Common myeloid progenitor, CD34-positive (primary cell): ENCODE results near the gene RUNX2.
A peak's percentile ranks its signal among the peaks of the same experiment; 100 is the strongest.

ENCODE experiments used
- CTCF ChIA-PET: fragments of 350-600 bp; sonication (Branson Sonifier 250); formaldehyde crosslinking; loops from one replicate; lab custom pipeline; 2021; ENCODE audit warnings: antibody characterized with exemption; lab: Charles Lee
- POLR2A ChIA-PET: fragments of 350-600 bp; sonication (Branson Sonifier 250); formaldehyde crosslinking; loops from one replicate; lab custom pipeline; 2021; ENCODE audit warnings: antibody characterized with exemption; lab: Charles Lee
- DNase-seq, 3 donors: peaks; one replicate each; pipeline versions ENCODE4 v3.0.0 to v3.0.0-alpha.2; 2013
- H3K27ac ChIP-seq, 2 experiments: 1 replicate in 1 of 2; 2 replicates in 1 of 2; pipeline ENCODE4 v1.7.0; 2013; ENCODE audit warnings: inconsistent platforms in 2 of 2, low read length in 2 of 2, mild to moderate bottlenecking in 2 of 2, low read depth in 1 of 2, moderate library complexity in 1 of 2; ENCODE audit not compliant: severe bottlenecking in 2 of 2, insufficient read depth in 1 of 2, poor library complexity in 1 of 2
- H3K27me3 ChIP-seq, 5 experiments: replicated peaks in 2 of 5; 1 replicate in 3 of 5; 2 replicates in 2 of 5; pipeline versions ENCODE4 v1.6.1 to v1.7.0; 2013; ENCODE audit warnings: low read length in 4 of 5, mild to moderate bottlenecking in 2 of 5, moderate library complexity in 2 of 5, inconsistent platforms in 1 of 5; ENCODE audit not compliant: insufficient read depth in 5 of 5, control insufficient read depth in 4 of 5
- H3K36me3 ChIP-seq, 4 experiments: 1 replicate in 2 of 4; 2 replicates in 2 of 4; pipeline versions ENCODE4 v1.6.1 to v1.7.0; 2013; ENCODE audit warnings: low read length in 3 of 4, control low read depth in 1 of 4, mild to moderate bottlenecking in 1 of 4; ENCODE audit not compliant: control insufficient read depth in 4 of 4, insufficient read depth in 4 of 4
- H3K4me1 ChIP-seq, 4 experiments: 1 replicate in 3 of 4; 2 replicates in 1 of 4; pipeline versions ENCODE4 v1.6.1 to v1.7.1; 2013; ENCODE audit warnings: low read length in 3 of 4, mild to moderate bottlenecking in 3 of 4, control low read depth in 1 of 4, inconsistent platforms in 1 of 4, moderate library complexity in 1 of 4; ENCODE audit not compliant: control insufficient read depth in 4 of 4, insufficient read depth in 4 of 4; ENCODE audit errors: control extremely low read depth in 1 of 4
- H3K4me3 ChIP-seq, 7 experiments: 1 replicate in 4 of 7; 2 replicates in 3 of 7; pipeline versions ENCODE4 v1.5.1 to v1.7.0; 2013; ENCODE audit warnings: mild to moderate bottlenecking in 7 of 7, low read length in 6 of 7, moderate library complexity in 6 of 7, inconsistent platforms in 2 of 7, low read depth in 2 of 7, control low read depth in 1 of 7; ENCODE audit not compliant: insufficient read depth in 4 of 7, control insufficient read depth in 1 of 7; ENCODE audit errors: extremely low read depth in 1 of 7
- H3K9me3 ChIP-seq, 5 experiments: 1 replicate in 4 of 5; 2 replicates in 1 of 5; pipeline versions ENCODE4 v1.6.1 to v1.7.1; 2013; ENCODE audit warnings: low read length in 4 of 5, mild to moderate bottlenecking in 2 of 5, inconsistent platforms in 1 of 5, low read depth in 1 of 5, moderate library complexity in 1 of 5; ENCODE audit not compliant: control insufficient read depth in 4 of 5, insufficient read depth in 2 of 5; ENCODE audit errors: control extremely low read depth in 1 of 5
- WGBS: methylation state at CpG from one replicate; pipeline ENCODE4 v1.1.5; 2013; ENCODE audit not compliant: insufficient coverage; 5-methylcytosine and 5-hydroxymethylcytosine counted together

RUNX2 gene

DNA sequence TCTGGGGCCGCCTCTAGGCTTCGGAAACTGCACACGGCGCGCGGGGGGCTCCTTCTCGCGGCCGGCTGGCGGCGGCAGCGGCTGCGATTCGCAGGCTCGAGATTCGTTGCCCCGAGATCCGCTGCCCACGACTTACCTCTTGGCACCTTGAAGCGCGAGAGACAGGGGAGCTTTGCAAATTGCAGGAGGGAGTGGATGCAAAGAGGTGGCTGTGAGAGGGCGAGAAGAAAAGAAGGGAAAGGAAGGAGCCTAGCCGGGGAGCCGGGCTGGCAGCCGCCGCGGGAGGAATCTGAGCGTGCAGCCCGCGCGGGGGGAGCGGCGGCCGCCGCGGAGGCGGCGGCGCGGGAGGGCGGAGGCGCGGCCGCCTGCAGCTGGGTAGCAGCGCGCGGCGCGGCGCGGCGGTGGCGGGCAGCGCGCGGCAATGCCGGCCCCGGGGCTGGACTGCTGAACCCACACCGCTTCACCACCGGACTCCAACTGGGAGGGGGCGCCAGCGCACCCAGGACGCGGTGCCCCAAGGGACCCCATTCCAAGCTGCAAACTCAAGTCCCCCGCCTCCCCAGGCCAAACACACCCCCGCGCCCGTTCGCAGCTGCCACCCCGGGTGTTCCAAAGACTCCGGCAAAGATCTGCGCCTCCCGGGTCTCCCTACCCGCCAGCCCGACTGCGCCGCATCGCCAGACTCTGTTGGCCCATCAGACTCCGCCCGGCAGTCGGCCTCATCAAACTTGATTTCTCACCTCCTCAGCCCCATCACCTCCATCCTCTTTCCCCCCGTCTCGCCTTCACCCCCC lies 93.8 kb downstream of the RUNX2 start:
- H3K4me3 ChIP-seq: peak overlapping the region; percentile 75 to 99 (median 92)
- no peaks in the 10 kb centered on the region for H3K9me3 ChIP-seq
- ChIA-PET CTCF (interaction anchor here (0.5 to 2.1 kb wide), 6 partner anchors 17 to 912 kb away, joined by 3 to 9 read pairs (median 3); no protein-coding TSS in a partner anchor), POLR2A (interaction anchor here (1.1 to 1.7 kb wide), 4 partner anchors 24 to 75 kb away, joined by 3 to 5 read pairs (median 4); partner anchors contain the start of gene SUPT3H)
- no peaks in the 10 kb centered on the region for H3K36me3 ChIP-seq
- WGBS: under 1% methylated on average over 75 of the region's 83 CpGs
- H3K27ac ChIP-seq: peak overlapping the region; percentile 50 to 64
- no peaks in the 10 kb centered on the region for H3K27me3 ChIP-seq
- peaks cover 19 to 64% (median 48%) of the 10 kb centered on the region in 4 experiments for H3K4me1 ChIP-seq
- peak; percentile 64 to 82 (median 72) for DNase-seq

- H3K9me3 ChIP-seq: no peaks in the 10 kb centered on the region
- H3K4me3 ChIP-seq: peak overlapping the region; percentile 75 to 99 (median 93)
- peak overlapping the region; percentile 83 to 91 for H3K27ac ChIP-seq
- H3K36me3 ChIP-seq: no peaks in the 10 kb centered on the region
- ChIA-PET CTCF (interaction anchor here (0.9 to 1.1 kb wide), 2 partner anchors 20 to 76 kb away, joined by 3 to 4 read pairs; no protein-coding TSS in a partner anchor), POLR2A (interaction anchor here (1.1 to 1.7 kb wide), 3 partner anchors 23 to 74 kb away, joined by 3 to 5 read pairs (median 4); no protein-coding TSS in a partner anchor)
- WGBS: 0% methylated on average over 46 of the region's 55 CpGs
- H3K4me1 ChIP-seq: peaks cover 20 to 70% (median 47%) of the 10 kb centered on the region in 4 experiments
- no peaks in the 10 kb centered on the region for H3K27me3 ChIP-seq
- peak; percentile 74 to 93 (median 88) for DNase-seq
These were observed 94.5 kb downstream of the RUNX2 start for GRCh38 chr6:45422503-45423110.

- ChIA-PET POLR2A (interaction anchor here (1.1 to 1.7 kb wide), 3 partner anchors 23 to 73 kb away, joined by 3 to 5 read pairs (median 4); no protein-coding TSS in a partner anchor), CTCF (interaction anchor here (0.8 kb wide), 1 partner anchor 292 kb away, joined by 3 read pairs; no protein-coding TSS in a partner anchor)
- peak overlapping the region; percentile 83 to 91 for H3K27ac ChIP-seq
- peak overlapping the region; percentile 75 to 99 (median 93) for H3K4me3 ChIP-seq
- no peaks in the 10 kb centered on the region for H3K36me3 ChIP-seq
- H3K27me3 ChIP-seq: no peaks in the 10 kb centered on the region
- peak in 1 of 3 donors; percentile 39 for DNase-seq
- WGBS: 0% methylated on average over 47 of the region's 62 CpGs
- no peaks in the 10 kb centered on the region for H3K9me3 ChIP-seq
- H3K4me1 ChIP-seq: peaks cover 22 to 75% (median 50%) of the 10 kb centered on the region in 4 experiments
These were observed 95.1 kb downstream of the RUNX2 start for GRCh38 chr6:45423111-45423823.

DNA sequence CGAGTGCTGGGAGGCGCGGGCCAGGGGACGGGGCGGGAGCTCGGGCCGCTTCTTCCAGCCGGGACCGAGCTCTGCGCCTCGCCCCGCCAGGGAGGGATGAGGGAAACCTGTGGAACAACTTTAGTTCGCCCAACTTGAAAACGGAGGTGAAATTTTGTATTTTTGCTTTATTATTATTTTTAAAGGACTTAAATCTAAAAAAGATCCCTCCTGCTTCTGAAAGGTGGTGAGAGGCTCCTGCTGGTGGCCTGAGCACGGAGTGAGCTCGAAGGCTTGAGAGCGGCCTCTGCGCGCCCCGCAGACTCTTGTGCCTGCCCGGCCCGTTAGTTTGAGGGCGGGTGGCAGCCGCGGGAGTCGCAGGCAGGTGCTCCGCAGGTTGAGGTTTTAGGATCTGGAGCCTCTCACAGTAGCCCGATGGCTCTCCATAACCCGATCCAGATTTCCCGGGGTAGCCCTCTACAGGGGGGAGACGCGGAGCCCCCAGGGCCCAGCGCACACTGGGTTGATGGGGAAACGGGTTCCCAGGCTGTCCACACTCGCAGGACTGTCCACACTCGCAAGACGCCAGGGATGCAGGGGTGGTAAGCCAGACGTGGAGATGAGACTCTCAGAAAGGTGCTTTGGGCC lies 95.8 kb downstream of the RUNX2 start:
- H3K4me3 ChIP-seq: peak overlapping the region; percentile 75 to 99 (median 93)
- WGBS: 0% methylated on average over 35 of the region's 38 CpGs
- H3K27me3 ChIP-seq: no peaks in the 10 kb centered on the region
- CTCF ChIA-PET: interaction anchor here (0.5 to 0.8 kb wide), 2 partner anchors 125 to 291 kb away, joined by 3 to 4 read pairs; no protein-coding TSS in a partner anchor
- peak in 1 of 3 donors; percentile 63 for DNase-seq
- H3K9me3 ChIP-seq: no peaks in the 10 kb centered on the region
- peaks cover 29 to 82% (median 51%) of the 10 kb centered on the region in 4 experiments for H3K4me1 ChIP-seq
- H3K27ac ChIP-seq: peak overlapping the region; percentile 83 to 91
- POLR2A ChIA-PET: no interaction called here
- peaks cover 0 to 2% (median 0%) of the 10 kb centered on the region in 4 experiments for H3K36me3 ChIP-seq

- POLR2A ChIA-PET: no interaction called here
These were observed 96.3 kb downstream of the RUNX2 start for GRCh38 chr6:45424451-45424861.

GRCh38 chr6:45426251-45426650 lies 98.1 kb downstream of the RUNX2 start:
- Histone ChIP-seq H3K4me1 (peaks cover 22 to 76% (median 47%) of the 10 kb centered on the region in 4 experiments), H3K36me3 (peaks cover 0 to 10% (median under 1%) of the 10 kb centered on the region in 4 experiments), H3K9me3 (no peaks in the 10 kb centered on the region), H3K27ac (peak overlapping the region in 1 of 2 experiments; percentile 91), H3K27me3 (no peaks in the 10 kb centered on the region), H3K4me3 (peak overlapping the region in 2 of 7 experiments; percentile 48 to 99)
- CTCF ChIA-PET: interaction anchor here (0.7 to 1.7 kb wide), 6 partner anchors 11 to 68 kb away, joined by 3 to 6 read pairs (median 4); no protein-coding TSS in a partner anchor
- 93% methylated on average over 2 of the region's 4 CpGs for WGBS
- no peak for DNase-seq
- POLR2A ChIA-PET: no interaction called here

More at GRCh38 chr6:45424451-45424861, 96.3 kb downstream of the RUNX2 start:
- Histone ChIP-seq H3K9me3 (no peaks in the 10 kb centered on the region), H3K4me1 (peaks cover 29 to 82% (median 50%) of the 10 kb centered on the region in 4 experiments), H3K27me3 (no peaks in the 10 kb centered on the region), H3K27ac (peak overlapping the region; percentile 83 to 91), H3K4me3 (peak overlapping the region; percentile 75 to 99 (median 93)), H3K36me3 (peaks cover 0 to 7% (median 0%) of the 10 kb centered on the region in 4 experiments)
- DNase-seq: peak in 2 of 3 donors; percentile 63 to 68
- WGBS: no CpG with 5 or more reads among the region's 6 CpGs
- CTCF ChIA-PET: interaction anchor here (1.1 to 1.7 kb wide), 2 partner anchors 13 to 73 kb away, joined by 3 to 6 read pairs; no protein-coding TSS in a partner anchor
